Upper lobe of left lung (tissue), 4 donors: ENCODE data around the gene NSMCE1.

Experiments
- CTCF ChIP-seq, 6 experiments: fragments of 450-650 bp in 4 of 6; fragments of 200-600 bp in 2 of 6; sonication (generic) in 2 of 6; IDR thresholded peaks; one replicate each; pipeline ENCODE4 v1.5.1; 2016 to 2019; ENCODE audit warnings: antibody characterized with exemption in 6 of 6
- EP300 ChIP-seq, 4 donors: sonication (generic); formaldehyde crosslinking; IDR thresholded peaks; one replicate each; pipeline ENCODE4 v1.5.1; 2017; ENCODE audit warnings: antibody characterized with exemption in 4 of 4, control low read depth in 2 of 4
- POLR2A ChIP-seq, 4 donors: fragments of 450-650 bp; IDR thresholded peaks; one replicate each; pipeline ENCODE4 v1.5.1; 2016 to 2017; ENCODE audit warnings: antibody characterized with exemption in 4 of 4, mild to moderate bottlenecking in 2 of 4
- POLR2AphosphoS5 ChIP-seq, 2 donors: sonication (generic); formaldehyde crosslinking; IDR thresholded peaks; one replicate each; pipeline ENCODE4 v1.5.1; 2017; ENCODE audit warnings: antibody characterized with exemption in 2 of 2

GRCh38 chr16:27244363-27244755, 24.2 kb downstream of the NSMCE1 start:
- TF ChIP-seq CTCF (IDR thresholded peaks at IDR 0.05) (no peak), EP300 (IDR thresholded peaks at IDR 0.05) (no peak), POLR2A (IDR thresholded peaks at IDR 0.05) (no peak), POLR2AphosphoS5 (IDR thresholded peaks at IDR 0.05) (no peak)
